GM20000 (cell line): ENCODE measurements around the gene MOV10L1.

Source experiments
- DNase-seq: peaks from one replicate; pipeline ENCODE4 v3.0.0; 2012; ENCODE audit warnings: low spot score
- TF ChIP-seq, protein P1 (sequence below): IDR thresholded peaks from 2 replicates; pipeline ENCODE4 v1.5.1; 2012; ENCODE audit warnings: mild to moderate bottlenecking, control low read depth; ENCODE audit errors: extremely low read depth, missing control alignments

The MOV10L1 gene

DNA sequence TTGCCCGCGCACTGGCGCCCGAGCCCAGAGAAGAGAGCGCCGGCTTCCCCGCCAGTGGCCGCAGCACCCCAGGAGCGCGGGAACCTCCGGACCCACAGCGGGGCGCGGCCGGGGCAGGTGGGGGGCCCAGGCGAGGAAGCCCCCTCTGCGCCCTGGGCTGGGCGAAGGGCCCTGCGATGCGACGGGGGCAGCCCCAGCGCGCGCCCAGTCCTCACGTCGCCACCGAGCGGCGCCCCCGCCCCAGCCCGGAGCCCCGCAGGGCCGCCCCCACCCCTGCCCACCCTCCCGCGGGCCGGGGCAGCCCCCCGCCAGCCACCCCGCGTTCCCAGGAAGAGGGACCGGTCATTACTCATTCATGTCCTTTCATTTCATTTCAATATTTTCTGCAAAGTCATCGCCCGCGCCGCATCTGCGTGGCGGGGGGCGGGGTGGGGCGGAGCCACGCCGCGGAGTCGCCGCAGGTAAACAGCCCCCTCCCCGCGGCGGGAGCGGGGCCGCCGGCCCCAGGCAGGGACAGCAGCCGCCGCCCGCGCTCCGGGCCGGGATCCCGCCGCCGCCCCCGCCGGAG lies 80.1 kb downstream of the MOV10L1 start:
- peak; percentile 81 for DNase-seq

DNA sequence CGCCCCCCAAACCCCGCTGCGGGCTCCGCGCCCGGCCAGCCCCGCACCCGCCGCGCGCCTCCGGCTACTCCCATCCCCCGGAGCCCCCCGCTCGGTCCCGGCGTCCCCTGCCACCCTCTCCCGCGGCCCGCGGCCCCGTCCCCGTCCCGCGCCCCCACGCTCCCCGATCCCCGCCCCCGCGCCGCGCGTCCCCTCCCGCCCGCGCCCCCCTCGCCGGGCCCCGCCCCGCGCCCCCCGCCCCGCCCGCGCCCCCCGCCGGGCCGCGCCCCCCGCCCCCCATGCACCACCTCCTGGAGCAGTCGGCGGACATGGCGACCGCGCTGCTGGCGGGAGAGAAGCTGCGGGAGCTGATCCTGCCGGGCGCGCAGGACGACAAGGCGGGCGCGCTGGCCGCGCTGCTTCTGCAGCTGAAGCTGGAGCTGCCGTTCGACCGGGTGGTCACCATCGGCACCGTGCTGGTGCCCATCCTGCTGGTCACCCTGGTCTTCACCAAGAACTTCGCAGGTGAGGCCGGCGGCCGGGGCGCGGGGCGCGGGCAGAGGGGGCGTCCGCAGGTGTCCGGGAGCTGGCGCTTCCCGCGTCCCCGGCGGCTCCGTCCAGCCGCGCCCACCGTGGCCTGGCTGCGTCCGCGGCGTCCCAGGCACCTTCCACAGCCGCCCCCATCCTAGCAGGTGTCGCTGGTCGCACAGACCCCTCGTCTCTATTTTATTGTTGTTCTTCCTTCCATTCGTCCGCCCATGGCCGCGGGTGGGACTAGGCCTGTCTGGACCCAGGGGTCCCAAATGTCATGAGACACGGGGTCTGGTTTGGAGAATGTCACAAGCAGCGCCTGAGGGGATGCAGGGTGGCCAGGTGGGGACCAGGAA lies 80.9 kb downstream of the MOV10L1 start, which contains the start of gene PANX2:
PANX2 (plus strand) TSS at position 279 of the 866 bp plus-strand sequence; CDS start at position 279, 0 bp downstream.
- no peak for DNase-seq
- TF ChIP-seq, protein P1, sequence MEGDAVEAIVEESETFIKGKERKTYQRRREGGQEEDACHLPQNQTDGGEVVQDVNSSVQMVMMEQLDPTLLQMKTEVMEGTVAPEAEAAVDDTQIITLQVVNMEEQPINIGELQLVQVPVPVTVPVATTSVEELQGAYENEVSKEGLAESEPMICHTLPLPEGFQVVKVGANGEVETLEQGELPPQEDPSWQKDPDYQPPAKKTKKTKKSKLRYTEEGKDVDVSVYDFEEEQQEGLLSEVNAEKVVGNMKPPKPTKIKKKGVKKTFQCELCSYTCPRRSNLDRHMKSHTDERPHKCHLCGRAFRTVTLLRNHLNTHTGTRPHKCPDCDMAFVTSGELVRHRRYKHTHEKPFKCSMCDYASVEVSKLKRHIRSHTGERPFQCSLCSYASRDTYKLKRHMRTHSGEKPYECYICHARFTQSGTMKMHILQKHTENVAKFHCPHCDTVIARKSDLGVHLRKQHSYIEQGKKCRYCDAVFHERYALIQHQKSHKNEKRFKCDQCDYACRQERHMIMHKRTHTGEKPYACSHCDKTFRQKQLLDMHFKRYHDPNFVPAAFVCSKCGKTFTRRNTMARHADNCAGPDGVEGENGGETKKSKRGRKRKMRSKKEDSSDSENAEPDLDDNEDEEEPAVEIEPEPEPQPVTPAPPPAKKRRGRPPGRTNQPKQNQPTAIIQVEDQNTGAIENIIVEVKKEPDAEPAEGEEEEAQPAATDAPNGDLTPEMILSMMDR = no peak

More for the DNA sequence above, 80.1 kb downstream of the MOV10L1 start:
- TF ChIP-seq, protein P1 = no peak

DNA sequence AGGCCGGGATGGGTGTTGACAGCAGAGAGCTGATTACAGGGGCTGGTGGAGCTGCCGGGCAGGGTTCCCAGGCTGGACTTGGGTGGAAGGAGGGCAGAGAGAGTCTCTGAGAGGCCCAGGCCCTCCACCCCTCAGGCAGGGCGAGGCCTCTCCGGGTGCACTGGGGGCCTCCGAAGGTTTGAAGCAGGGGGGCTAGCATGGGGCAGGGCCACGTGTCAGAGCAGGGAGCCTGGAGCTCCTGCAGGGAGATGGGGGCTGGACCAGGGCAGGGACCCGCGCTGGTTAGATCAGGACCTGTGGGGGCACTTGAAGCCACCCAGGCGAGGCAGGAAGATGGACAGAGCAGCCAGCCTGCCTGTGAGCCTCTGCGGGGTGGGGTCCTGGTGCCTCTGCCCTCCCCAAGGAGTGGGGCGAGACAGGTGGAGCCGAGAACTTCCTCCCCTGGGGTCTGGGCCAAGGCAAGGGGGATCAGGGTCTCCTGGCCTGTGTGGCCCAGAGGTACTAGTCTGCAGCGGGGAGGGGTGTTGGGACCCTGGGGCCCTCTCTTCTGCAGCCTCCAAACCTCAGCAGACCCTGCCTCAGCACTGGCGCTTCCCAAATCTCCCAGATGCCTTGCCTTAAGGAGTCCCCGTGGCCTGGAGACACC lies 81.6 kb downstream of the MOV10L1 start:
- TF ChIP-seq, protein P1 = no peak
- no peak for DNase-seq

DNA sequence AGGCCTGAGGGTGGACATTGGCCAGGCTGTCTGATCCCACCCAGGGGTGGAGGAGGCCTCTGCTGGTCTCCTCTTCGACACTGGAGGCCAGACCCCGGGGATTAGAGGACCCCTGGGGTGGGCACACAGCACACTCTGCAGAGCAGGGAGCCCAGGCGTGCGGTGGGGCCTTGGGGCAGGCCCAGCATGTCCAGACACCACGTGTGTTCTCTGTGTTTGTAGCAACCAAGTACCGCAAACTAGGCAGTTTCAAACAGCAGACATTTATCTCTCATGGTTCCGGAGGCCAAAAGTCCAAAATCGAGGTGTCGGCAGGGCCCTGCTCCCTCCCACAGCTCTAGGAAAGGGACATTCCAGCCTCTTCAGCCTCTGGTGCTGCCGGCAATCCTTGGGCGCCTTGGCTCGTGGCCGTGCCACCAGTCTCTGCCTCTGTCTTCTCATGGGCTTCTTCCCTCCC lies 82.2 kb downstream of the MOV10L1 start:
- TF ChIP-seq, protein P1 = no peak
- DNase-seq = no peak

DNA sequence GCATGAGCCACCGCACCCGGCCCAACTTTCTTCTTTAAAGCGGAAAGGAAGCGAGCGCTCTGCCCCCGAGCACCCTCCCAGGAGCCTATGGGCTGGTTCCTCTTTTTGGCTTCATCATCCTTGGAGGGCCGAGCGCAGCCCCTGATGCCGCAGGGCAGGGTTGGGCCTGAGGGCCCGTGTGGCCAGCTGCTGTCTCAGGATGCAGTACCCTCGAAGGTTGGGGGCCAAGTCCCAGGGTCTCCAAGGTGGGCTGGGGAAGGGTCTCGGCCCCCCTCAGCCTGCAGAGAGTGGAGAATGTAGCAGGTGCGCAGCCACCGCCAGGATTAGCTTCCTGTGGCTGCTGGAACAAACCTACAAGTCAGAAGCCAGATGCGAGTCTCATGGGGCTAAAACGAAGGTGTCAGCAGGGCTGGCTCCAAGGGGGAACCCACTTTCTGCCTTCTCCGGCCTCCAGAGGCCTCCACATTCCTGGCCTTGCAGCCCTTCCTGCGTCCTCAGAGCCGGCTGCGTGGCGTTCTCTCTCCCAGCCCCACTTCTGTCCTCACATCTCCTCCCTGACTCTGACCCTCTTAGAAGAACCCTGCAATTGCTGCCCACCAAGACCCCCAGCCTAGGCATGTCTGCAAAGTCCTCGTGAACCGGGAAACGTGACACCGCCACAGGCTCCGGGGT lies 83.6 kb downstream of the MOV10L1 start:
- peak; percentile 81 for DNase-seq
- TF ChIP-seq, protein P1 = no peak

DNA sequence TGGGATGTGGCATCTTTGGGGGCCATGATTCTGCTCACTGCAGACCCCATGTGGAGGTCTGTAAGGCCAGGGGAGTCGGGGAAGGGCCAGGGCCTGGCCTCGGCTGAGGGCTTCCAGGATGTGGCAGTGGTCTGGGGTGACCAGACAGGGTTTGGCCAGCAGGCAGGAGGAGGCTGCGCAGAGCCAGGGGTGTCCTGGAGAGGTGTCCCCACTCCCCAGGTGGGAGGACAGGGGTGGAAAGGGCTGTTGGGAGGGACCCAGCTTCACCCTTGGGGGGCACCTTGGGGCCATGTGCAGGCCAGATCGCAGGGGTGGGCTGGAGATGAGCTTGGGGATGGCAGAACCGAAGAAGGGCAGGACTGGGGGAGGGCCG lies 84.2 kb downstream of the MOV10L1 start:
- TF ChIP-seq, protein P1 = no peak
- no peak for DNase-seq
